IPS DF 4.7 (cell line): Measurements from ENCODE around the gene TMEM108.

ENCODE experiments used
- DNase-seq: peaks from one replicate; pipeline ENCODE4 v3.0.0-alpha.2; 2013; ENCODE audit warnings: low spot score; ENCODE audit errors: extremely low read depth

The TMEM108 gene

DNA sequence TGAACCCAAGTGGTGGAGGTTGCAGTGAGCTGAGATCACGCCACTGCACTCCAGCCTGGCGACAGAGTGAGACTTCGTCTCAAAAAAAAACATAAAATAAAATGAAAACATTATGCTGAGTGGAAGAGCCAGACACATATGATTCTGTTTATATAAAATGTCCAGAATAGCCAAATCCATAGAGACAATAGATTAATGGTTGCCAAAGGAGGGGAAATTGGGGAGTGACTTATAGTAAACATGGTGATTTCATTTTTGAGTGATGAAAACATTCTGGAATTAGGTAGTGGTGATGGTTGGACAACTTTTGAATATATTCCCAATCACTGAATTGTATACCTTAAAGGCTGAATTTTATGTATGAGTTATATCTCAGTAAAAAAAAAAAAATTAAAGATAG, 189.6 kb downstream of the TMEM108 start:
- DNase-seq = no peak

- DNase-seq = no peak
Measured at GRCh38 chr3:133230195-133230594, 192.0 kb downstream of the TMEM108 start.

DNA sequence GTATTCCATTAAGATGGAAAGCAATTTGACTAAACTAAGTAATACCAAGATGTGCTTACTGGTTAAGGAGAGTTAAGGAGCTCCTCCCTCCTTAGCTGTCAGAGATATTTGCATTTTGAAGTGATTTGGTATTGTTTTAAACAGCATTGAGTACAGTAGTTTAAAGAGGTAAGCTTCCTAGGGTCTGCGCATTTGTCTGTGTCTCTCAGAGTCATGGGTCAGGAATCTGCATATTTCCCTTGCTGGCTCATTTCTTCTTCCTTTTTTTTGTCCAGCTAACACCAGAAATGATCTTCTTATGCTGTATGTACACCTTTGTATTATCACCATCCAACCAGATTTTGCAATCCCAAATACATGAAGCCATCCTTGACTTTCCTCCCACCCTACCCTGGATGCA, 198.7 kb downstream of the TMEM108 start:
- no peak for DNase-seq

GRCh38 chr3:133237380-133237779, 199.2 kb downstream of the TMEM108 start:
- DNase-seq = no peak

DNA sequence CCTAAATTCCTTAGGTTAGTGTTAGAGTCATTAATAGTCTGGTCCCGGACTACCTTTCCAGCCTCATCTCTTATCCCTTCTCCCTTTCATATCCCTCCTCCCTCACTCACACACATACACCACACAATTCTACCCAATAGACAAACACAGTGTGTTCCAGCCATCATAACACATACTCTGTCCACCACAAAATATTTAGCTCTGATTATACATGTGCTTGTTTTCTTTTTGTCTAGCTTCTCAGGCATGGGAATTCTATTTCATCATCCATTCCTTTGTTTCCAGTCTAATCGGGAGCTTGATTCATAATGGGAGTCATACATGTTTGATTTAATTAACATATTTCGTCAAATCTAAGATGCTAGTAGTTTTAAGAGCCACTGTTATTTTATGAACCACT, 199.8 kb downstream of the TMEM108 start:
- no peak for DNase-seq

DNA sequence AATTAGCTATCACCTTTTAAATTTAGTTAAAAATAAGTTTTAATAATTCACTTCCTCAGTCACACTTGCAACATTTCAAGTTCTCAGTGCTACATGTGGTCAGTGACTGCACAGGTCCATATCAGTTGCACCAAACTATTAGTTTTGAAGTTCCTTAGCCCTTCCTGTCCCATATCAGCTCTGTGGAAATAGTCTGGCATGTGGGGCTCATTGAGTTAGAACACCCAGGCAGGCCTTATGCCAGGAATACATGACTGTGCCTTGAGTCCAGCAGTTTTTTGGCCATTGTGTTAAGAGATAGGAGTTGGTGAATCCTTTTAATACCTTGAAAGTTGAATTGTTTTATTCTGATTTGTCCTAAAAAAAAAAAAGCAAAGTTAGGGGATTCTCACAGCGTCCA, 207.9 kb downstream of the TMEM108 start:
- DNase-seq = no peak

DNA sequence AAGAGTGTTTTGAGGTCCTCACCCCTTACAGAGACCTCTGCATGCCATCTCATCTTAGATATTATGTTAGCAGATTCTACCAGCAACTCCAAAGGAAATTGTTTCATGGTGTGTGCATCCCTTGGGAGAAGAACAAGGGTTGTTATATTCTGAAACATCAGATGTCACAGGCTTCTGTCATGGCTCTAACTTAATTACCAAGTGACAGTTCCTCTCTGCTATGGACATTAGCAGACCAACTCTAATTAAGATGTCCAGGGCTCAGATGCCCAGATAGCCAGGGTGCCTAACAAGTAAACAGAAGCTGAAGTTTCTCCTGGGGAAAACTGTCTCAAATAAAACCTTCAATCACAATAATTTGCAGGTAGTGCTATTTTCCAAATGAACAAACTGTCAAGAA, 208.6 kb downstream of the TMEM108 start:
- DNase-seq = no peak

DNA sequence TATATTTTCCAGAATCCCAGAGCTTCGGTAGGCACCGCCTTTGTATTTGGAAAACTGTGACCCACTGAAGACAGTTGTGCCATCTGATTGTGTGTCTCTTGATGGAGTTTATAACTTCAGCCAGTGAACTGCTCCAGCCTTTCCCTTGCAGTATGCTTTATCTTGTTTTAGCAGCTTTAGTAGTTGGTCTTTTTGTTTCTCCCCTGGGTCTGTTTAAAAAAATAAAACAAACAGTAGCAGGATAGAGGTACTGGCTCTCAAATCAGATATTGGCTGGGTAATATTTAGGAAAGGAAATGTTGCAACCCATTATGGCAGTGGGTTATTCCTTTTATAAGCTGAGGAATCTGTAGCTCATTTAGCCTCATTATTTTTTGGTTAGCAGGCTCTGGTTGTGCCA, 210.2 kb downstream of the TMEM108 start:
- no peak for DNase-seq

GRCh38 chr3:133249490-133249889, 211.3 kb downstream of the TMEM108 start:
- DNase-seq = no peak

- no peak for DNase-seq
Measured at GRCh38 chr3:133254151-133254550, 216.0 kb downstream of the TMEM108 start.

DNA sequence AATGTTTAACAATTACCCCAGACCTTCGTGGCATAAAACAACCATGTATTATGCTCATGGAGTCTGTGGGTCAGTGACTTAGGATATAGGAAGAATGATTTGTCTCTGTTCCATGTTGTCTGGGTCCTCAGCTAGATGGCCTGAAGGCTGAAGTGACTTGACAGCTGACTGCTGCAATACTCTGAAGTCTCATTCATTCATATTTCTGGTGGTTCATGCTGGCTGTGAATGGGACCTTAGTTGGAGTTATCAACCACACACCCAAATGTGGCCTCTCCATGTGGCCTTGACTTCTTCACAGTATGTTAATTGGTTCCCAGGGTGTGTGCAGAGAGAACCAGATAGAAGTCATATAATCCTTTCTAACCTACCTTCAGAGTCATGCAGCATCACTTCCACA, 216.5 kb downstream of the TMEM108 start:
- no peak for DNase-seq

DNA sequence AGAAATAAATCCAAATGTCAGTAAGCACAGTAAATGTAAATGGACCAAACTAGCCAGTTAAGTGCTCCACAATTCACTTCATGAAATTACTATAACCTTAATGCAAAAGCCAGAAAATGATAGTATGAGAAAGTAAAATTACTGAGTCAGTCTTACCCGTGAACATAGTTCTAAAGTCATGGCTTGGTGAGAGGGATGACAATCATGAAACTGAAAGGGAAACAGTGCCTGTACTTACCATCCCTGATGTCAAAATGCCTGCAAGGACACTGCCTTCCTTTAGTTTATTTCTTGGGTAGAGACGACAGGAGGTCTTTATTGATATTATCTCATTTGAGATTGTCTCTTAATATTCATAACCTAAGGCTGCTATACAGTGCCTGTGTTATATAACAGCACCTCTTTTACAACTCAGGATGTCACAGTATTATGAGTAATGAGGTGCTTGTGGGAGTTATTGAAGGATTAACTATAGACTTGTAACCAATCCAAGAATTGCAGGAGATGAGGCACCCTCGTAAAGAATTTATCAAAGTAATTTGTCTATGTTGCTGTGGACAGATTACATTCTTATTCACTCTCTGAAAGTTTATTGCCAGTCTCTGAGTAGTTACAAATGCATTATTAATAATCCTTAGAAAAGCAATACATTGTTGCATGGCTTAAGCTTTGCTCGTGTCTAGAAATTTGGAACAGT, 218.7 kb downstream of the TMEM108 start:
- DNase-seq = no peak

- no peak for DNase-seq
Measured at GRCh38 chr3:133258358-133258757, 220.2 kb downstream of the TMEM108 start.

- DNase-seq = no peak
Measured at GRCh38 chr3:133259767-133260166, 221.6 kb downstream of the TMEM108 start.

DNA sequence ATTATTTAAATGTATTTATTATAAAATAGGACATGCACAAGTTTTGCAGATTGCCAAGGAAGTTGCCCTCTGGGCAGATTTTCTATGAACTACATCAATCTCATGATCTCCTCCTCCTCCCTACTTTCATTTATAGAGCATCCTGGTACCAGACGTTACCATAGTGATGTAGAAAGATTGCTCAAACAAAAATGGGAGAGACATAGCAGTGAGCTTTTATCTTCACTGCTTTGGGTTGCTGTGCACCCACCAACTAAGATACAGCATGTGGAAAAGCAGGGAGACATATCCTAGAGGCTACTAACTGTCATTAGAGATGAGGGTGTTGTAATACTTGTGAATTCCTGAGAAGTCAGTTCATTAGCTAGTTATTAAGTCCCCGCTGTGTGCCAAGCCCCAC, 224.1 kb downstream of the TMEM108 start:
- DNase-seq = no peak

- no peak for DNase-seq
Measured at GRCh38 chr3:133264920-133265319, 226.7 kb downstream of the TMEM108 start.

- DNase-seq = no peak
Measured at GRCh38 chr3:133268726-133269134, 230.5 kb downstream of the TMEM108 start.

GRCh38 chr3:133269393-133269792, 231.2 kb downstream of the TMEM108 start:
- DNase-seq = no peak

DNA sequence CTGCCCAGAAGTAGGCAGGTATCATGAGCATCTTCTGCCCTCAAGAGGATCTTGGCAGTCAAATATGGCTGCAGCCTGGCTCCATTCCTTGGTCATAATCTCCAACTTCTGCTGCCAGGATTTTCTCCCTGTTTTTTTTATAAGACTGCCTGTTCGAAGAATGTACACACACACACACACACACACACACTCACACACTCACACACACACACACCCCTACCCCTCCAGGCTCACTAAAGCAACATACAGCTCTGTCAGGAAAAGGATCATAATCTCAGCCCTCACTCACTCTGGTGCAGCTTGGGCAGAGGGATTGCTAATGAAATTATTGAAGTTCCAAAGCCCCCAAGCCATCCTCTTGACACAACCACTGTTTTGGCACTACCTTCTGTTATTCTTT, 232.4 kb downstream of the TMEM108 start:
- no peak for DNase-seq

DNA sequence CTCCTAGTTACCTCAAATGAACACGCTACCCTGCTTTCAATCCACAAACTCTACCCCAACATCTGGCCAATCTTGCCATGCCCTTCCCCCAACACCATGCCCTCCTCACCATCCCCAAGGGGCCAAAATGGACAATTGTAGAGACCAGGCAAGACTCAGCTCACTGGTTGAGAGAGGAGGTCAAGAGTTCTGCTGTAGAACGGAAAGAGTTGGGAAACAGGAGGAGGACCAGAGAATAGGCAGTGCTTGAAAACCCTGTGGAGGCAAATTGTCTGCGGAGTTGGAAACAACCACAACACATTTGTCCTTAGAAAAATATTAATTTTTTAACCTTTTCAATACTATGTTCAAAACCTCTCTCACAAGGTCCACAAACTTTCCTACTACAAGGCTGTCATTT, 232.9 kb downstream of the TMEM108 start:
- no peak for DNase-seq

- no peak for DNase-seq
Measured at GRCh38 chr3:133271539-133271938, 233.3 kb downstream of the TMEM108 start.

DNA sequence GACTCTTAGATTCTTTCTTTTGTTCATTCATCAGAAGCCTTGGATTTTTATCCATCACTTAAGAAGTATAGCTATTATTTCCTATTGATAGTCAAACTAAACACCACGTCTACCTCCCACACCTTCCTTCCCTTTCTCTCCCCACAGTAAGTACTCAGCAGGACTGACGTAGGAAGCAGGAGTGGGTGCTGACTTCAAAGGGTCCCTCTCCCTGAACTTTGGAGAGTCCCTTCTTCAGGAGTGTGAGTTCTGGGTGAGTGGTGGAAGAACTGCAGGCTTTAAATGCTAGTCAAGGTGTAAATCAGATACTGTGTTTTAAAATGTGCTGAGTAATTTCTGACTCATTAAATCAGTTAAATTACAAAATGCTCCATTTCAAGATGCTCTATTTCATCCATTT, 235.2 kb downstream of the TMEM108 start:
- DNase-seq = no peak

DNA sequence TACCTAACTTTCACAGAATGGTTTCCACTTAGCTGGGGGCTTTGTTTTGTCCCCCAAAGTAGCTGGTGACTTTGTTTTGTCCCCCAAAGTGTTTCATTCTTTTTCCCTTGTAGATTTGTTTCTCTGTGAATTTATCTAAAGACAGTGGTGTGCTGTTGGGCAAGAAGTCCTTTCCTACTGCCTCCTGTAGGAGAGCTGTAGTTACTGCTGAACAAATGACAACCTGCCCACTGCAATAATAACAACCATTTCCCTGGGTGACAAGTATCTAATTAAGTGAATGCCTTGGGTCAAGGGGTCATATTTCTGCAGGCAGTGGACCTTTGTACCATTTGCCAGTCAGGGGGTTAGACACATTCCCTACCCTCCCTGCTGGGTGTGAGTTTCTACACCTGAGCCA, 236.3 kb downstream of the TMEM108 start:
- DNase-seq = no peak

DNA sequence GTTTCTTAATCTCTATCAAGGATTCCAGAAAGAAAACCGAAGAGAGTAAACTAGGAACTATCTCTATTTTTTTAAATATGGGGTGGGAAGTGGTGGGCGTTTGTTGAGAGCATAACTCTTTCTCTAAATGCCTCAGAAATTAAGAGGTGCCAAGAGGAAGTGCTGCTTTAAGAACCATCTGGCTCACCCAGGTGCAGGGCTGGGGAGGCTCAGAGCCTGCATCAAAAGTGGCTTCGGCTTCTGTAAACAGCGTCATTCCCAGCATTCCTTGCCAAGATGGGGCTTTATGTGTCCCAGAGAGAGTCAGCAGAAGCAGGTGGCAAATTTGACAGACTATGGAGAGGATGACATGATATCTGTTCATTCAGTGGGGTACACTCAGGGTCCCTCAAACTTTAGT, 238.4 kb downstream of the TMEM108 start:
- DNase-seq = no peak
